Activated naive CD8-positive, alpha-beta T cell (primary cell): Measurements from ENCODE around the gene C19orf44.
"Not testable (repeated sequence)": the region's sequence is repeated elsewhere in the genome, so short reads cannot be mapped to it uniquely, and the experiment has no call there.

ENCODE experiments used
- H3K27ac Mint-ChIP-seq: one replicate; pipeline ENCODE4 v1.8.0; 2021; ENCODE audit warnings: mixed read lengths
- H3K27me3 Mint-ChIP-seq: one replicate; pipeline ENCODE4 v1.8.0; 2021; ENCODE audit warnings: mixed read lengths
- H3K36me3 Mint-ChIP-seq: one replicate; pipeline ENCODE4 v1.8.0; 2021; ENCODE audit warnings: mixed read lengths
- H3K4me1 Mint-ChIP-seq: one replicate; pipeline ENCODE4 v1.8.0; 2021; ENCODE audit warnings: low read depth, mixed read lengths
- H3K4me3 Mint-ChIP-seq: one replicate; pipeline ENCODE4 v1.8.0; 2021; ENCODE audit warnings: mild to moderate bottlenecking, mixed read lengths
- H3K9me3 Mint-ChIP-seq: one replicate; pipeline ENCODE4 v1.8.0; 2021; ENCODE audit warnings: low read depth, mixed read lengths

C19orf44 gene

GRCh38 chr19:16495982-16496612 lies at the start of gene C19orf44, which contains the start of gene CALR3:
TSS of gene C19orf44 (plus strand) at chr19:16496394. CDS start at chr19:16500793, 4,399 bp downstream.
TSS of gene CALR3 (minus strand) at chr19:16496167. CDS start at chr19:16496129, 38 bp downstream.
- peak within 1 kb of the TSS; percentile 76 for H3K27ac Mint-ChIP-seq
- H3K4me1 Mint-ChIP-seq, result peaks cover 15% of the 10 kb centered on the region
- H3K9me3 Mint-ChIP-seq, result no peaks in the 10 kb centered on the region
- H3K4me3 Mint-ChIP-seq, result peak within 1 kb of the TSS; percentile 92
- H3K27me3 Mint-ChIP-seq, result no peaks in the 10 kb centered on the region
- H3K36me3 Mint-ChIP-seq, result peaks cover under 1% of the 10 kb centered on the region

GRCh38 chr19:16446724-16447368 lies 49.3 kb upstream of the C19orf44 start:
- Mint-ChIP-seq H3K4me1 (peaks cover 59% of the 10 kb centered on the region), H3K36me3 (peaks cover 7% of the 10 kb centered on the region), H3K27ac (peak overlapping the region; percentile 77), H3K27me3 (no peaks in the 10 kb centered on the region), H3K4me3 (peak overlapping the region; percentile 40), H3K9me3 (peaks cover 3% of the 10 kb centered on the region)

- H3K27me3 Mint-ChIP-seq, H3K36me3 Mint-ChIP-seq, H3K9me3 Mint-ChIP-seq: not testable (repeated sequence)
- Mint-ChIP-seq H3K4me1 (peaks cover 57% of the 10 kb centered on the region), H3K27ac (peak overlapping the region; percentile 72), H3K4me3 (peak overlapping the region; percentile 5)
These were observed 47.3 kb upstream of the C19orf44 start for GRCh38 chr19:16448872-16449271.

GRCh38 chr19:16449330-16449961 lies 46.7 kb upstream of the C19orf44 start:
- Mint-ChIP-seq H3K4me3 (peak overlapping the region; percentile 5), H3K9me3 (peaks cover 3% of the 10 kb centered on the region), H3K4me1 (peaks cover 54% of the 10 kb centered on the region)

GRCh38 chr19:16452325-16452724 lies 43.9 kb upstream of the C19orf44 start:
- H3K27me3 Mint-ChIP-seq, result no peaks in the 10 kb centered on the region
- no peak overlapping the region for H3K4me3 Mint-ChIP-seq
- peaks cover 3% of the 10 kb centered on the region for H3K9me3 Mint-ChIP-seq
- peaks cover 7% of the 10 kb centered on the region for H3K36me3 Mint-ChIP-seq
- peaks cover 41% of the 10 kb centered on the region for H3K4me1 Mint-ChIP-seq
- no peak overlapping the region for H3K27ac Mint-ChIP-seq

More at GRCh38 chr19:16449330-16449961, 46.7 kb upstream of the C19orf44 start:
- Mint-ChIP-seq H3K36me3 (peaks cover 7% of the 10 kb centered on the region), H3K27me3 (no peaks in the 10 kb centered on the region), H3K27ac (peak overlapping the region; percentile 72)

GRCh38 chr19:16454351-16454918 lies 41.8 kb upstream of the C19orf44 start:
- peaks cover 3% of the 10 kb centered on the region for H3K36me3 Mint-ChIP-seq
- no peak overlapping the region for H3K4me3 Mint-ChIP-seq
- no peak overlapping the region for H3K27ac Mint-ChIP-seq
- no peaks in the 10 kb centered on the region for H3K27me3 Mint-ChIP-seq
- peaks cover 44% of the 10 kb centered on the region for H3K4me1 Mint-ChIP-seq
- H3K9me3 Mint-ChIP-seq, result peaks cover 3% of the 10 kb centered on the region

- H3K4me1 Mint-ChIP-seq, result peaks cover 46% of the 10 kb centered on the region
- H3K9me3 Mint-ChIP-seq, result no peaks in the 10 kb centered on the region
- no peak overlapping the region for H3K4me3 Mint-ChIP-seq
- H3K36me3 Mint-ChIP-seq, result no peaks in the 10 kb centered on the region
- no peaks in the 10 kb centered on the region for H3K27me3 Mint-ChIP-seq
- H3K27ac Mint-ChIP-seq, result no peak overlapping the region
These were observed 40.7 kb upstream of the C19orf44 start for GRCh38 chr19:16455489-16455888.

GRCh38 chr19:16456652-16457194 lies 39.5 kb upstream of the C19orf44 start:
- Mint-ChIP-seq H3K4me3 (peak overlapping the region; percentile 56), H3K36me3 (no peaks in the 10 kb centered on the region), H3K9me3 (no peaks in the 10 kb centered on the region), H3K27me3 (no peaks in the 10 kb centered on the region), H3K27ac (peak overlapping the region; percentile 0), H3K4me1 (peaks cover 46% of the 10 kb centered on the region)

GRCh38 chr19:16457195-16457953 lies 38.8 kb upstream of the C19orf44 start:
- Mint-ChIP-seq H3K36me3 (no peaks in the 10 kb centered on the region), H3K4me3 (peak overlapping the region; percentile 12), H3K27ac (peak overlapping the region; percentile 0), H3K27me3 (no peaks in the 10 kb centered on the region), H3K4me1 (peaks cover 46% of the 10 kb centered on the region), H3K9me3 (no peaks in the 10 kb centered on the region)

GRCh38 chr19:16457954-16458331 lies 38.3 kb upstream of the C19orf44 start:
- H3K27ac Mint-ChIP-seq, result peak overlapping the region; percentile 7
- H3K4me1 Mint-ChIP-seq, result peaks cover 48% of the 10 kb centered on the region
- peak overlapping the region; percentile 28 for H3K4me3 Mint-ChIP-seq
- H3K36me3 Mint-ChIP-seq, result no peaks in the 10 kb centered on the region
- no peaks in the 10 kb centered on the region for H3K27me3 Mint-ChIP-seq
- no peaks in the 10 kb centered on the region for H3K9me3 Mint-ChIP-seq

GRCh38 chr19:16458391-16459341 lies 37.5 kb upstream of the C19orf44 start:
- peak overlapping the region; percentile 36 for H3K27ac Mint-ChIP-seq
- H3K4me1 Mint-ChIP-seq, result peaks cover 55% of the 10 kb centered on the region
- H3K36me3 Mint-ChIP-seq, result no peaks in the 10 kb centered on the region
- H3K4me3 Mint-ChIP-seq, result peak overlapping the region; percentile 28
- H3K9me3 Mint-ChIP-seq, result no peaks in the 10 kb centered on the region
- no peaks in the 10 kb centered on the region for H3K27me3 Mint-ChIP-seq

GRCh38 chr19:16459680-16460079 lies 36.5 kb upstream of the C19orf44 start:
- no peak overlapping the region for H3K27ac Mint-ChIP-seq
- no peaks in the 10 kb centered on the region for H3K9me3 Mint-ChIP-seq
- no peaks in the 10 kb centered on the region for H3K27me3 Mint-ChIP-seq
- peaks cover 54% of the 10 kb centered on the region for H3K4me1 Mint-ChIP-seq
- H3K4me3 Mint-ChIP-seq, result no peak overlapping the region
- H3K36me3 Mint-ChIP-seq, result no peaks in the 10 kb centered on the region

- Mint-ChIP-seq H3K36me3 (no peaks in the 10 kb centered on the region), H3K4me1 (peaks cover 54% of the 10 kb centered on the region), H3K4me3 (no peak overlapping the region), H3K9me3 (no peaks in the 10 kb centered on the region), H3K27ac (no peak overlapping the region), H3K27me3 (no peaks in the 10 kb centered on the region)
These were observed 35.7 kb upstream of the C19orf44 start for GRCh38 chr19:16460454-16460853.
